Measurements from ENCODE around the gene MELK. TPM values are rescaled to one million over a fixed set of nuclear protein-coding genes. Genes with fewer than 3 reads are reported as not detected.

MELK gene
- total and polyA plus RNA-seq, 2 donors (not counting 3 experiments of a cell fraction or from before 2014, with no cell fraction given), result 19.1 to 52.1 TPM

GRCh38 chr9:36542355-36542754 is 30.3 kb upstream of the MELK start:
- intact Hi-C loops (cut with micrococcal nuclease), result no loop called here

GRCh38 chr9:36543916-36544315 is 28.8 kb upstream of the MELK start:
- DNase-seq (ENCODE audit: low read depth, low spot score), result no peak
- Histone ChIP-seq H3K9ac (replicated peaks; ENCODE audit: extremely low read depth, insufficient read depth, low read length) (no peak overlapping the region), H4K20me1 (replicated peaks; ENCODE audit: control insufficient read depth, extremely low read depth, insufficient read depth, low read length) (no peaks in the 10 kb centered on the region), H3K27me3 (ENCODE audit: control insufficient read depth in 2 of 2, insufficient read depth in 2 of 2, low read length in 2 of 2) (peaks cover 10% of the 10 kb centered on the region in 2 experiments), H3K4me2 (ENCODE audit: insufficient read depth, low read length) (no peak overlapping the region), H2AFZ (ENCODE audit: low read depth, low read length) (no peak overlapping the region), H3K9me1 (replicated peaks; ENCODE audit: control insufficient read depth, extremely low read depth, insufficient read depth, low read length) (no peaks in the 10 kb centered on the region), H3K36me3 (ENCODE audit: control insufficient read depth in 2 of 2, extremely low read depth in 1 of 2, insufficient read depth in 2 of 2, low read length in 2 of 2) (no peaks in the 10 kb centered on the region), H3K4me3 (replicated peaks in 1 of 3; ENCODE audit: insufficient read depth in 1 of 3, low read depth in 1 of 3, low read length in 3 of 3) (no peak overlapping the region), H3K79me2 (ENCODE audit: control insufficient read depth, insufficient read depth, low read length) (no peaks in the 10 kb centered on the region), H3K9me3 (replicated peaks; ENCODE audit: control insufficient read depth, insufficient read depth, low read length) (no peaks in the 10 kb centered on the region), H3K27ac (ENCODE audit: insufficient read depth, low read depth, low read length) (no peak overlapping the region), H3K4me1 (ENCODE audit: control insufficient read depth, extremely low read depth, insufficient read depth, low read length) (peaks cover 6% of the 10 kb centered on the region)
- dilution Hi-C loops (cut with MboI; ENCODE audit: extremely low pct_ligation_motif_present, low sequenced_read_pairs) (no loop called here), intact Hi-C loops (cut with micrococcal nuclease) (no loop called here)
- TF ChIP-seq FOS (IDR thresholded peaks at IDR 0.05; ENCODE audit: borderline replicate concordance, insufficient read depth, low read length) (no peak), POLR2A (IDR thresholded peaks at IDR 0.05; ENCODE audit: low read depth, low read length) (no peak), MYC (IDR thresholded peaks at IDR 0.05; ENCODE audit: low read depth, low read length) (no peak), CTCF (IDR thresholded peaks at IDR 0.05; ENCODE audit: extremely low read depth in 1 of 2, insufficient read depth in 1 of 2, low read depth in 1 of 2, low read length in 2 of 2) (no peak), POLR2AphosphoS5 (IDR thresholded peaks at IDR 0.05; ENCODE audit: insufficient read depth, low read depth, low read length) (no peak), EZH2 (IDR thresholded peaks at IDR 0.05; ENCODE audit: borderline replicate concordance, low read depth, low read length, severe bottlenecking) (no peak), GATA2 (IDR thresholded peaks at IDR 0.05; ENCODE audit: insufficient read depth, insufficient read length, low read depth, low read length) (no peak), JUN (IDR thresholded peaks at IDR 0.05; ENCODE audit: borderline replicate concordance, insufficient read depth, insufficient read length, low read depth) (no peak)
- TF ChIP-seq, protein P1, sequence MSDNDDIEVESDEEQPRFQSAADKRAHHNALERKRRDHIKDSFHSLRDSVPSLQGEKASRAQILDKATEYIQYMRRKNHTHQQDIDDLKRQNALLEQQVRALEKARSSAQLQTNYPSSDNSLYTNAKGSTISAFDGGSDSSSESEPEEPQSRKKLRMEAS (IDR thresholded peaks at IDR 0.05; ENCODE audit: insufficient read depth, insufficient read length), result no peak
- no TSS peak for BruUV-seq (replicated peaks)
- CTCF ChIA-PET, result interaction anchor here (0.6 to 1.9 kb wide), 3 partner anchors 83 to 137 kb away, joined by 3 to 5 read pairs (median 3); no protein-coding TSS in a partner anchor
- no peak for FAIRE-seq
- POLR2A ChIA-PET, result no interaction called here

More at GRCh38 chr9:36542355-36542754, 30.3 kb upstream of the MELK start:
- dilution Hi-C loops (cut with MboI; ENCODE audit: extremely low pct_ligation_motif_present, low sequenced_read_pairs), result no loop called here
- CTCF ChIA-PET, result no interaction called here
- Histone ChIP-seq H3K9me3 (replicated peaks; ENCODE audit: control insufficient read depth, insufficient read depth, low read length) (no peaks in the 10 kb centered on the region), H3K79me2 (ENCODE audit: control insufficient read depth, insufficient read depth, low read length) (no peaks in the 10 kb centered on the region), H3K9ac (replicated peaks; ENCODE audit: extremely low read depth, insufficient read depth, low read length) (no peak overlapping the region), H2AFZ (ENCODE audit: low read depth, low read length) (no peak overlapping the region), H3K27ac (ENCODE audit: insufficient read depth, low read depth, low read length) (no peak overlapping the region), H3K4me1 (ENCODE audit: control insufficient read depth, extremely low read depth, insufficient read depth, low read length) (peaks cover 6% of the 10 kb centered on the region), H4K20me1 (replicated peaks; ENCODE audit: control insufficient read depth, extremely low read depth, insufficient read depth, low read length) (no peaks in the 10 kb centered on the region), H3K4me2 (ENCODE audit: insufficient read depth, low read length) (no peak overlapping the region), H3K27me3 (ENCODE audit: control insufficient read depth in 2 of 2, insufficient read depth in 2 of 2, low read length in 2 of 2) (peaks cover 0 to under 1% of the 10 kb centered on the region in 2 experiments), H3K9me1 (replicated peaks; ENCODE audit: control insufficient read depth, extremely low read depth, insufficient read depth, low read length) (no peaks in the 10 kb centered on the region), H3K4me3 (replicated peaks in 1 of 3; ENCODE audit: insufficient read depth in 1 of 3, low read depth in 1 of 3, low read length in 3 of 3) (no peak overlapping the region), H3K36me3 (ENCODE audit: control insufficient read depth in 2 of 2, extremely low read depth in 1 of 2, insufficient read depth in 2 of 2, low read length in 2 of 2) (no peaks in the 10 kb centered on the region)
- no TSS peak for BruUV-seq (replicated peaks)
- no peak for FAIRE-seq
- POLR2A ChIA-PET, result no interaction called here
- no peak for DNase-seq (ENCODE audit: low read depth, low spot score)
- TF ChIP-seq JUN (IDR thresholded peaks at IDR 0.05; ENCODE audit: borderline replicate concordance, insufficient read depth, insufficient read length, low read depth) (no peak), POLR2AphosphoS5 (IDR thresholded peaks at IDR 0.05; ENCODE audit: insufficient read depth, low read depth, low read length) (no peak), POLR2A (IDR thresholded peaks at IDR 0.05; ENCODE audit: low read depth, low read length) (no peak), GATA2 (IDR thresholded peaks at IDR 0.05; ENCODE audit: insufficient read depth, insufficient read length, low read depth, low read length) (no peak), MYC (IDR thresholded peaks at IDR 0.05; ENCODE audit: low read depth, low read length) (no peak)
- TF ChIP-seq, protein P1 (IDR thresholded peaks at IDR 0.05; ENCODE audit: insufficient read depth, insufficient read length), result no peak

All from endothelial cell of umbilical vein (primary cell).